Measurements from ENCODE around the gene TMEM181. TPM values are rescaled to one million over a fixed set of nuclear protein-coding genes. Genes with fewer than 3 reads are reported as not detected.
"Not testable (repeated sequence)": the region's sequence is repeated elsewhere in the genome, so short reads cannot be mapped to it uniquely, and the experiment has no call there.

Gene TMEM181
- total and polyA plus RNA-seq, 9 donors = 7.3 to 21.9 (median 12.7) TPM

- H3K36me3 ChIP-seq = no peaks in the 10 kb centered on the region
- intact Hi-C loops (cut with DNase I) = no loop called here
- no peaks in the 10 kb centered on the region for H3K27me3 ChIP-seq
- H3K4me3 ChIP-seq = no peak overlapping the region
- TF ChIP-seq POLR2A (IDR thresholded peaks at IDR 0.05) (no peak), CTCF (IDR thresholded peaks at IDR 0.05) (no peak), EP300 (IDR thresholded peaks at IDR 0.05) (no peak)
- 90 to 92% (median 92%) methylated on average over 14 of the region's 14 CpGs for WGBS, 3 donors
- no peaks in the 10 kb centered on the region for H3K9me3 ChIP-seq
- DNase-seq = no peak
- no peaks in the 10 kb centered on the region for H3K4me1 ChIP-seq (ENCODE audit: insufficient read depth)
- no peak overlapping the region for H3K27ac ChIP-seq
Observed at GRCh38 chr6:158674342-158675131, 114.6 kb downstream of the TMEM181 start.

- H3K36me3 ChIP-seq; H3K4me3 ChIP-seq; H3K27ac ChIP-seq; intact Hi-C loops (cut with DNase I); H3K27me3 ChIP-seq; H3K9me3 ChIP-seq; H3K4me1 ChIP-seq (ENCODE audit: insufficient read depth); DNase-seq: not testable (repeated sequence)
- 92 to 96% (median 95%) methylated on average over 3 of the region's 3 CpGs for WGBS, 3 donors
Observed at GRCh38 chr6:158677094-158677493, 117.2 kb downstream of the TMEM181 start.

GRCh38 chr6:158677906-158678578 is 118.2 kb downstream of the TMEM181 start:
- Histone ChIP-seq H3K9me3 (no peaks in the 10 kb centered on the region), H3K36me3 (no peaks in the 10 kb centered on the region), H3K4me3 (no peak overlapping the region), H3K4me1 (ENCODE audit: insufficient read depth) (no peaks in the 10 kb centered on the region), H3K27ac (no peak overlapping the region), H3K27me3 (no peaks in the 10 kb centered on the region)
- TF ChIP-seq CTCF (IDR thresholded peaks at IDR 0.05) (no peak), EP300 (IDR thresholded peaks at IDR 0.05) (no peak), POLR2A (IDR thresholded peaks at IDR 0.05) (no peak)
- intact Hi-C loops (cut with DNase I) = no loop called here
- 83 to 86% (median 84%) methylated on average over 11 of the region's 11 CpGs for WGBS, 3 donors
- no peak for DNase-seq

GRCh38 chr6:158680015-158680414 is 120.1 kb downstream of the TMEM181 start:
- TF ChIP-seq POLR2A (IDR thresholded peaks at IDR 0.05) = no peak
- TF ChIP-seq EP300 (IDR thresholded peaks at IDR 0.05) = no peak
- TF ChIP-seq CTCF (IDR thresholded peaks at IDR 0.05) = no peak
- H3K4me3 ChIP-seq = no peak overlapping the region
- no peaks in the 10 kb centered on the region for H3K36me3 ChIP-seq
- DNase-seq = no peak
- intact Hi-C loops (cut with DNase I) = loop anchor here in 1 of 4 donors (10.0 kb wide), 1 partner anchor 75 kb away; no protein-coding TSS in a partner anchor
- no peak overlapping the region for H3K27ac ChIP-seq
- H3K27me3 ChIP-seq = no peaks in the 10 kb centered on the region
- 97 to 99% (median 97%) methylated on average over 2 of the region's 2 CpGs for WGBS, 3 donors
- H3K9me3 ChIP-seq = no peaks in the 10 kb centered on the region
- peaks cover 4% of the 10 kb centered on the region for H3K4me1 ChIP-seq (ENCODE audit: insufficient read depth)

- Histone ChIP-seq H3K36me3 (no peaks in the 10 kb centered on the region), H3K4me1 (ENCODE audit: insufficient read depth) (peaks cover 4% of the 10 kb centered on the region), H3K9me3 (no peaks in the 10 kb centered on the region), H3K4me3 (no peak overlapping the region), H3K27ac (no peak overlapping the region), H3K27me3 (no peaks in the 10 kb centered on the region)
- TF ChIP-seq POLR2A (IDR thresholded peaks at IDR 0.05) (no peak), EP300 (IDR thresholded peaks at IDR 0.05) (no peak), CTCF (IDR thresholded peaks at IDR 0.05) (no peak)
- WGBS, 3 donors = 89 to 94% (median 89%) methylated on average over 6 of the region's 6 CpGs
- intact Hi-C loops (cut with DNase I) = loop anchor here in 1 of 4 donors (10.0 kb wide), 1 partner anchor 76 kb away; no protein-coding TSS in a partner anchor
- DNase-seq = no peak
Observed at GRCh38 chr6:158680481-158680880, 120.6 kb downstream of the TMEM181 start.
